Right atrium auricular region (tissue), 2 donors: ENCODE results near the gene CELA2A. TPM values are rescaled to one million over a fixed set of nuclear protein-coding genes. Genes with fewer than 3 reads are reported as not detected.

Experiments
- DNase-seq: peaks from one replicate; pipeline ENCODE4 v3.0.0-alpha.2; 2019; ENCODE audit warnings: low spot score
- H3K27ac ChIP-seq, 2 donors: fragments of 200-600 bp; sonication (generic); 1 replicate in 1 of 2; 2 replicates in 1 of 2; pipeline ENCODE4 v1.5.1; 2016 to 2019
- H3K27me3 ChIP-seq, 2 donors: fragments of 200-600 bp; sonication (generic); one replicate each; pipeline versions ENCODE4 v1.5.1 to v1.6.0; 2017 to 2019
- H3K36me3 ChIP-seq: fragments of 200-600 bp; sonication (generic); one replicate; pipeline ENCODE4 v1.5.1; 2016
- H3K4me1 ChIP-seq, 2 donors: fragments of 200-600 bp; sonication (generic); one replicate each; pipeline versions ENCODE4 v1.5.1 to v1.6.0; 2017 to 2019
- H3K4me3 ChIP-seq, 2 donors: fragments of 200-600 bp; sonication (generic); 1 replicate in 1 of 2; 2 replicates in 1 of 2; pipeline ENCODE4 v1.5.1; 2017 to 2019; ENCODE audit warnings: mild to moderate bottlenecking in 1 of 2, moderate library complexity in 1 of 2
- H3K9me3 ChIP-seq, 2 donors: fragments of 200-600 bp; sonication (generic); one replicate each; pipeline ENCODE4 v1.5.1; 2019
- CTCF ChIP-seq, 2 donors: fragments of 200-600 bp; sonication (generic); IDR thresholded peaks; one replicate each; pipeline ENCODE4 v1.5.1; 2019; ENCODE audit warnings: antibody characterized with exemption in 2 of 2
- total RNA-seq, 2 donors: library from RNA; depleted of rRNA; stranded (reverse); fragments of >200 nt; gene quantifications; one replicate each; pipeline ENCODE4 v1.1.0, GENCODE V29; 2016

The CELA2A gene
- total RNA-seq, 2 donors from 2014 or later, result not detected

DNA sequence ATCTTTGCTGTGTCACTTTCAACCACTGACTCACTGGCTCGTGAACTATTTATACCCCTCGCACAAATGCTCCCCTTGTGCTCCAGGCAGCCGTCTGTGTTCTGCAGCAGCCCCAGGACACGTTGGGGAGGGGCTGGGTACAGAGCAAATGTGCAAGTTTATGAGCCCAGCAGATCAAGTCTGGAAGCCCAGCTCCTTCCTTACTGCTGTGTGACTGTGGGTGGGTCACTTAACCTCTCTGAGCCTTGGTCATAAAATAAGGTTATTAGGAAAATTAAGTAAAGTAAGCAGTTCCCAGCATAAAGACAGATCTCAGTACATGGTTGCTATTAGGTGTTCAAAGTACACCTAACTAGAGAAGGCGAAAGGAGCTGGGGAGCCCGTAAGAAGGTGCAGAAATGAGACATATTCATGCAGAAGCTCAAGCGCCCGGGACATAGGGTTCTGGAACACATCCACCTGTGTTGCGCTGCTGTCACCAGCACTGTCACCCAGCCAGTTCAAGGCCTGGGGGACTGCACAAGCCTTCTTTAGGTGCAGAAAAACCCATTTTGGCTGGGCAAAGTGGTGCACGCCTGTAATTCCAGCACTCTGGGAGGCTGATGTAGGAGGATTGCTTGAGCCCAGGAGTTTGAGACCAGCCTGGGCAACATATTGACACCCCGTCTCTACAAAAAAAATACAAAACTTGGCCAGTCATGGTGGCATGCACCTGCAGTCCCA lies 33.0 kb upstream of the CELA2A start:
- Histone ChIP-seq H3K9me3 (no peaks in the 10 kb centered on the region), H3K4me1 (peaks cover 0 to 24% of the 10 kb centered on the region in 2 donors), H3K27me3 (no peaks in the 10 kb centered on the region), H3K27ac (no peak overlapping the region), H3K4me3 (no peak overlapping the region), H3K36me3 (peaks cover 3% of the 10 kb centered on the region)
- DNase-seq, result no peak
- TF ChIP-seq CTCF (IDR thresholded peaks at IDR 0.05), result no peak

- TF ChIP-seq CTCF (IDR thresholded peaks at IDR 0.05), result no peak
- Histone ChIP-seq H3K4me1 (peaks cover 0 to 17% of the 10 kb centered on the region in 2 donors), H3K27ac (no peak overlapping the region), H3K9me3 (no peaks in the 10 kb centered on the region), H3K36me3 (peaks cover 7% of the 10 kb centered on the region), H3K4me3 (no peak overlapping the region), H3K27me3 (no peaks in the 10 kb centered on the region)
- no peak for DNase-seq
Measured at GRCh38 chr1:15424146-15424667, 32.3 kb upstream of the CELA2A start.

- Histone ChIP-seq H3K36me3 (peaks cover 7% of the 10 kb centered on the region), H3K4me3 (no peak overlapping the region), H3K4me1 (peaks cover 0 to 11% of the 10 kb centered on the region in 2 donors), H3K27me3 (no peaks in the 10 kb centered on the region), H3K9me3 (no peaks in the 10 kb centered on the region), H3K27ac (no peak overlapping the region)
- no peak for TF ChIP-seq CTCF (IDR thresholded peaks at IDR 0.05)
- DNase-seq, result no peak
Measured at GRCh38 chr1:15424981-15425380, 31.6 kb upstream of the CELA2A start.

GRCh38 chr1:15425521-15425920 lies 31.0 kb upstream of the CELA2A start:
- no peaks in the 10 kb centered on the region for H3K9me3 ChIP-seq
- H3K27ac ChIP-seq, result no peak overlapping the region
- no peak for DNase-seq
- H3K27me3 ChIP-seq, result no peaks in the 10 kb centered on the region
- H3K36me3 ChIP-seq, result peaks cover 7% of the 10 kb centered on the region
- H3K4me1 ChIP-seq, result peaks cover 0 to 11% of the 10 kb centered on the region in 2 donors
- H3K4me3 ChIP-seq, result no peak overlapping the region
- TF ChIP-seq CTCF (IDR thresholded peaks at IDR 0.05), result no peak

GRCh38 chr1:15425958-15426357 lies 30.6 kb upstream of the CELA2A start:
- no peak for TF ChIP-seq CTCF (IDR thresholded peaks at IDR 0.05)
- Histone ChIP-seq H3K27ac (no peak overlapping the region), H3K4me1 (peaks cover 0 to 11% of the 10 kb centered on the region in 2 donors), H3K9me3 (no peaks in the 10 kb centered on the region), H3K36me3 (peaks cover 7% of the 10 kb centered on the region), H3K4me3 (no peak overlapping the region), H3K27me3 (no peaks in the 10 kb centered on the region)
- no peak for DNase-seq
